Mesendoderm (in vitro differentiated cells): ENCODE data around the gene ITSN1.

Experiments
- DNase-seq: peaks from one replicate; pipeline ENCODE4 v3.0.0; 2013
- H2AK5ac ChIP-seq: 2 replicates; pipeline ENCODE4 v1.6.1; 2013; ENCODE audit warnings: low read length, inconsistent platforms
- H2BK120ac ChIP-seq: 2 replicates; pipeline ENCODE4 v1.6.1; 2013; ENCODE audit warnings: low read depth, mild to moderate bottlenecking, low read length, moderate library complexity, mixed read lengths
- H2BK15ac ChIP-seq: replicated peaks from 2 replicates; pipeline ENCODE4 v1.6.1; 2013; ENCODE audit warnings: low read depth, mild to moderate bottlenecking, moderate library complexity
- H2BK5ac ChIP-seq: 2 replicates; pipeline ENCODE4 v1.6.1; 2013; ENCODE audit warnings: low read length, inconsistent platforms
- H3K18ac ChIP-seq: 2 replicates; pipeline ENCODE4 v1.6.1; 2013; ENCODE audit warnings: mild to moderate bottlenecking, low read length, mixed read lengths
- H3K23ac ChIP-seq: one replicate; pipeline ENCODE4 v1.6.1; 2013; ENCODE audit warnings: low read length
- H3K27ac ChIP-seq: 2 replicates; pipeline ENCODE4 v1.5.1; 2013; ENCODE audit warnings: low read depth, mild to moderate bottlenecking, inconsistent platforms, low read length, moderate library complexity
- H3K27me3 ChIP-seq: 2 replicates; pipeline ENCODE4 v1.6.1; 2013; ENCODE audit warnings: low read length, control low read depth, mild to moderate bottlenecking, inconsistent platforms; ENCODE audit not compliant: insufficient read depth, poor library complexity
- H3K36me3 ChIP-seq: 2 replicates; pipeline ENCODE4 v1.6.1; 2013; ENCODE audit warnings: low read length, inconsistent platforms; ENCODE audit not compliant: control insufficient read depth, insufficient read depth
- H3K4ac ChIP-seq: one replicate; pipeline ENCODE4 v1.6.1; 2013; ENCODE audit warnings: low read depth, mild to moderate bottlenecking, low read length, moderate library complexity
- H3K4me1 ChIP-seq: 2 replicates; pipeline ENCODE4 v1.6.1; 2013; ENCODE audit warnings: low read depth, low read length, inconsistent platforms; ENCODE audit not compliant: control insufficient read depth
- H3K4me2 ChIP-seq: 2 replicates; pipeline ENCODE4 v1.6.1; 2013; ENCODE audit warnings: low read length
- H3K4me3 ChIP-seq: 2 replicates; pipeline ENCODE4 v1.5.1; 2013; ENCODE audit warnings: mild to moderate bottlenecking, low read length
- H3K56ac ChIP-seq: one replicate; pipeline ENCODE4 v1.6.1; 2013; ENCODE audit warnings: low read length
- H3K79me1 ChIP-seq: 2 replicates; pipeline ENCODE4 v1.6.1; 2013; ENCODE audit warnings: low read length, inconsistent platforms
- H3K79me2 ChIP-seq: 2 replicates; pipeline ENCODE4 v1.6.1; 2013; ENCODE audit warnings: mild to moderate bottlenecking, low read length; ENCODE audit not compliant: control insufficient read depth, insufficient read depth
- H3K9ac ChIP-seq: 2 replicates; pipeline ENCODE4 v1.6.1; 2013; ENCODE audit warnings: low read length, inconsistent platforms
- H4K5ac ChIP-seq: one replicate; pipeline ENCODE4 v1.6.1; 2013; ENCODE audit warnings: low read length
- H4K8ac ChIP-seq: one replicate; pipeline ENCODE4 v1.6.1; 2013; ENCODE audit warnings: low read depth, mild to moderate bottlenecking, control low read depth, low read length, moderate library complexity
- WGBS: extraction: QIAGEN DNeasy Blood & Tissue Kit; methylation state at CpG from one replicate; pipeline ENCODE4 v1.1.7; 2013; ENCODE audit warnings: low lambda C conversion rate, missing lambda C conversion rate; ENCODE audit not compliant: insufficient coverage; ENCODE audit errors: extremely low coverage; 5-methylcytosine and 5-hydroxymethylcytosine counted together

Gene ITSN1

DNA sequence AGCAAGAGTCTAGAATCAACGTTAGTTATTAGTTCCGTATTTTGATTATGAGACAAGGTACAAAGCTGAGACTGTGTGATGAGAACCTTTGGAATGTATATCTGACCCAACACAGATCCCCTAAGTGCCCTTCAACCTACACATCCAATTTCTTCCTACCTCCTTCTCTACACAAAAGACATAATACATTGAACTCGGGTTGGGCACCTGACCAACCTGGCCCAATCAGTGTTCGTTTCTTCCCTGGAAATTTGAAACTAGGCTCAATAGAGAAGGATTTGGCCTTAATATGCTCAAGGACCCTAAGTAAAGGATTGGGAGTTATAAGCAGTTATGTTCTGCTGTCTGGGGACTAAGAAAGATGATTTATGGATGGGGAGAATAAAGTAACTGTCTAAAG lies 12.1 kb downstream of the ITSN1 start:
- no peak overlapping the region for H3K4ac ChIP-seq

DNA sequence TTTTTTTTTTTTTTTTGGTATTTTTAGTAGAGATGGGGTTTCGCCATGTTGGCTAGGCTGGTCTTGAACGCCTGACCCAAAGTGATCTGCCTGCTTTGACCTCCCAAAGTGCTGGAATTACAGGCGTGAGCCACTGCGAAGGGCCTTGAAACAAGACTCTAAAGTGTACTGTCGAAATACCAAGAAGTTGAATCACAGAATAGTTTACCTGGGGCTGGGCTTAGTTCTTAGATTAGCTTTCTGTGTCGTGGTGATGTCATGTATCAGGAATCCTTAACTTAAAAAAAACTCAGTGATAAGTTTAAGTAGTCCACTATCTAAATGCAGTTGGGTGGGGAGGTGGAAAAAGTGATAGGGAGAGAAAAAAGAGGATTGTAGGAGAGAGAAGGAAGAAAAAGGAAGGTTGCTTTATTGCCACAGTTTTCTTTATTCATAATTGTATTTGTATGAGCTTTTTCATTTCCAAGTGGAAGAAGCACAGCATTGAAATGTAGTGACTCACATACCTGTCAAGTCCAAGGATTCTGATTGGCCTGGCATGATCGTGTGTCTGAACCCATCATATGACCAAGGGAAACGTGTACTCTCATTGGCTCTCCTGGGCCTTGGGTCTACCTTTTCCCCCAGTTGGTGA lies 13.4 kb downstream of the ITSN1 start:
- H3K4me1 ChIP-seq: peaks cover 26% of the 10 kb centered on the region
- H3K27ac ChIP-seq: peak overlapping the region; percentile 37
- no peak overlapping the region for H4K5ac ChIP-seq
- no peak overlapping the region for H3K56ac ChIP-seq
- H3K4me2 ChIP-seq: no peak overlapping the region
- H4K8ac ChIP-seq: no peak overlapping the region
- H2BK15ac ChIP-seq: no peak overlapping the region
- H3K36me3 ChIP-seq: no peaks in the 10 kb centered on the region
- peak; percentile 99 for DNase-seq
- no peaks in the 10 kb centered on the region for H3K27me3 ChIP-seq
- no peak overlapping the region for H3K9ac ChIP-seq
- WGBS: no CpG with 5 or more reads among the region's 8 CpGs
- peaks cover 16% of the 10 kb centered on the region for H3K79me1 ChIP-seq
- no peak overlapping the region for H3K4ac ChIP-seq
- H3K18ac ChIP-seq: no peak overlapping the region
- H3K4me3 ChIP-seq: no peak overlapping the region
- H3K79me2 ChIP-seq: peaks cover 69% of the 10 kb centered on the region
- no peak overlapping the region for H3K23ac ChIP-seq
- no peak overlapping the region for H2BK120ac ChIP-seq
- no peak overlapping the region for H2BK5ac ChIP-seq
- no peak overlapping the region for H2AK5ac ChIP-seq

More for the DNA sequence above, 12.1 kb downstream of the ITSN1 start:
- Histone ChIP-seq H2BK5ac (no peak overlapping the region), H3K9ac (no peak overlapping the region), H3K79me1 (peaks cover 20% of the 10 kb centered on the region), H3K79me2 (peaks cover 71% of the 10 kb centered on the region), H3K27ac (no peak overlapping the region), H3K56ac (no peak overlapping the region), H2BK120ac (no peak overlapping the region), H2BK15ac (no peak overlapping the region), H4K5ac (no peak overlapping the region), H3K36me3 (no peaks in the 10 kb centered on the region), H3K4me1 (peaks cover 24% of the 10 kb centered on the region), H3K18ac (no peak overlapping the region), H4K8ac (no peak overlapping the region), H2AK5ac (no peak overlapping the region), H3K4me3 (no peak overlapping the region), H3K23ac (no peak overlapping the region), H3K4me2 (no peak overlapping the region), H3K27me3 (no peaks in the 10 kb centered on the region)
- no CpG with 5 or more reads among the region's 4 CpGs for WGBS
- no peak for DNase-seq

DNA sequence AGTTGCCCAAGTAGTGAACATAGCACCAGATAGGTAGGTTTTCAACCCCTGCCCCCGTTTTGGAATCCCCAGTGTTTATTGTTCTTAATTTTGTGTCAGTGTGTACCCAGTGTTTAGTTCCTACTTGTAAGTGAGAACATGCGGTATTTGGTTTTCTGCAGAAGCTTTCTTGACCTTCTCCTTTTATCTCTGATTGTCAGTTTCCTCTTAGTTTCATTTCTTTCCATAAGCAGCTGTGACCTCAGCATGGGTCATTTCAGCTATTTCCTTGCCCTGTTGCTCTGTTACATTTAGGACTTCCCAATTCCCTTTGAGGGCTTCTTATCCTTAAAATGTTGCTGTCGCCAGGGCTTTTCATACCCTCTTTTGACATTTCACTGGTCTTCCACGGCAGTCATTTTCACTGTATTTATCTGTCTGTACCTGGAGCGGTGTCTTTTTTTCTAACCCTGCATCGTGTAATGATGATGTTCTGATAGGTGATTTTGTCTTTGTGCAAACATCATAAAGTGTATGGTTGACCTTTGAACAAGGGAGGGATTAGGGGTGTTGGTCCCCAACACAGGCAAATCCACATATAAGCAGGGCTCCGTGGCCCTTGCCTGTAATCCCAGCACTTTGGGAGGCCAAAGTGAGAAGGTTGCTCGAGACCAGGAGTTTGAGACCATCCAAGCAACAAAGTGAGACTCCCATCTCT lies 15.0 kb downstream of the ITSN1 start:
- H3K23ac ChIP-seq: no peak overlapping the region
- no peaks in the 10 kb centered on the region for H3K36me3 ChIP-seq
- no peak overlapping the region for H3K9ac ChIP-seq
- no peak overlapping the region for H2AK5ac ChIP-seq
- peaks cover 68% of the 10 kb centered on the region for H3K79me2 ChIP-seq
- no peak overlapping the region for H2BK15ac ChIP-seq
- H3K4me1 ChIP-seq: peaks cover 26% of the 10 kb centered on the region
- no peak overlapping the region for H3K18ac ChIP-seq
- no peaks in the 10 kb centered on the region for H3K27me3 ChIP-seq
- peaks cover 13% of the 10 kb centered on the region for H3K79me1 ChIP-seq
- no peak overlapping the region for H2BK5ac ChIP-seq
- H3K4ac ChIP-seq: no peak overlapping the region
- no CpG with 5 or more reads among the region's 8 CpGs for WGBS
- H3K56ac ChIP-seq: no peak overlapping the region
- H3K4me3 ChIP-seq: no peak overlapping the region
- no peak overlapping the region for H4K8ac ChIP-seq
- no peak overlapping the region for H2BK120ac ChIP-seq
- H3K4me2 ChIP-seq: no peak overlapping the region
- no peak overlapping the region for H4K5ac ChIP-seq
- no peak overlapping the region for H3K27ac ChIP-seq
- no peak for DNase-seq

DNA sequence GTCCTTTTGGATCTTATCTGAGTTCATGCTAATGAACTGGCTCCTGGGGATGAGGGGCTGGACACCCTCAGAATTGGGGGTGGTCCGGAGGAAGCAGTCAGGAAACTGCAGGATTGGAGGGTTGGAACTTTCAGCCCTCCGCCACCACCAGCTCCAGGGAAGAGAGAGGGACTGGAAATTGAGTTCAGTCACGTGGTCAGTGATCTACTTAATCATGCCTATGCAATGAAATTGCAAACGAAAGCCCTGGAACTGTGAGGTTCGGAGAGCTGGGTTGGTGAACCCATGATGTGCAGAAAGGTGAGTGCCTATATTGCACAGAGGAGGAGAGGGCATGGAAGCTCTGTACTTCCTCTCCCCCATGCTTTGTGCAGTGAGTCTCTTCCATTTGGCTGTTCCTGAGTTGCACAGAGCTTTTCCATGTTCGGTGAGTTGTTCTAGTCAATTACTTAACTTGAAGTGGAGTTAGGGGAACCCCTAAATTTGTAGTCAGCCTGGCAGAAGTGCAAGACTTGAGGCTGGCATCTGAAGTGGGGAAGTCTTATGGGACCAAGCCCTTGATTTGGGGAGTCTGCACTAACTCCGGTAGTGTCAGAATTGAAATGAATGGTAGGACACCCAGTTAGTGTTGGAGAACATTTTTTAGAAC lies 16.7 kb downstream of the ITSN1 start:
- Histone ChIP-seq H4K8ac (no peak overlapping the region), H3K18ac (no peak overlapping the region), H3K56ac (peak overlapping the region; percentile 5), H2BK120ac (no peak overlapping the region), H3K36me3 (no peaks in the 10 kb centered on the region), H3K23ac (no peak overlapping the region), H3K79me2 (peaks cover 63% of the 10 kb centered on the region), H3K79me1 (peaks cover 12% of the 10 kb centered on the region), H2BK15ac (no peak overlapping the region), H3K4me2 (no peak overlapping the region), H3K9ac (no peak overlapping the region), H3K27ac (no peak overlapping the region), H3K4me3 (no peak overlapping the region), H3K27me3 (no peaks in the 10 kb centered on the region), H2AK5ac (peak overlapping the region; percentile 60), H3K4ac (no peak overlapping the region), H3K4me1 (peaks cover 26% of the 10 kb centered on the region), H2BK5ac (peak overlapping the region; percentile 29), H4K5ac (no peak overlapping the region)
- peak; percentile 41 for DNase-seq
- WGBS: no CpG with 5 or more reads among the region's 7 CpGs

DNA sequence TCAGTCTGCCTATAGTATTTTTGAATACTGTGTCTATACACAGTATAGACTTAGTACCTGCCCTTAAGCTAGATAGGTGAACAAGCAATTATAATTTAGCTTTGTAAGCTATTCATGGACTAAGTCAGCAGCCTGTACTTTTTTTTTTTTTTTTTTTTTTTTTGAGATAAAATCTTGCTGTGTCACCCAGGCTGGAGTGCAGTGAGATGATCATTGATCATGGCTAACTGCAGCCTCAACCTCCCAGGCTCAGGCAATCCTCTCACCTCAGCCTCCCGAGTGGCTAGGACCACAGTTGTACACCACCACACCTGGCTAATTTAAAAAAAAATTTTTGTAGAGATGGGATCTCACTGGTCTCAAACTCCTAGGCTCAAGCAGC lies 17.3 kb downstream of the ITSN1 start:
- H2BK15ac ChIP-seq: no peak overlapping the region
- no peak overlapping the region for H3K18ac ChIP-seq
- H3K56ac ChIP-seq: no peak overlapping the region
- no peak overlapping the region for H2BK120ac ChIP-seq
- peak overlapping the region; percentile 27 for H3K4ac ChIP-seq
- H4K5ac ChIP-seq: no peak overlapping the region
- DNase-seq: no peak
- no peak overlapping the region for H3K23ac ChIP-seq
- no peak overlapping the region for H3K4me3 ChIP-seq
- no peak overlapping the region for H4K8ac ChIP-seq
- H2AK5ac ChIP-seq: no peak overlapping the region
- no peak overlapping the region for H2BK5ac ChIP-seq
- peaks cover 12% of the 10 kb centered on the region for H3K79me1 ChIP-seq
- H3K27ac ChIP-seq: no peak overlapping the region
- no peak overlapping the region for H3K9ac ChIP-seq
- WGBS: no CpG with 5 or more reads among the region's 1 CpG
- H3K4me2 ChIP-seq: no peak overlapping the region
- no peaks in the 10 kb centered on the region for H3K36me3 ChIP-seq
- H3K27me3 ChIP-seq: no peaks in the 10 kb centered on the region
- H3K4me1 ChIP-seq: peaks cover 23% of the 10 kb centered on the region
- H3K79me2 ChIP-seq: peaks cover 63% of the 10 kb centered on the region
